ENCODE data around the gene PXYLP1.
"Not testable (repeated sequence)": the region's sequence is repeated elsewhere in the genome, so short reads cannot be mapped to it uniquely, and the experiment has no call there.

The PXYLP1 gene

DNA sequence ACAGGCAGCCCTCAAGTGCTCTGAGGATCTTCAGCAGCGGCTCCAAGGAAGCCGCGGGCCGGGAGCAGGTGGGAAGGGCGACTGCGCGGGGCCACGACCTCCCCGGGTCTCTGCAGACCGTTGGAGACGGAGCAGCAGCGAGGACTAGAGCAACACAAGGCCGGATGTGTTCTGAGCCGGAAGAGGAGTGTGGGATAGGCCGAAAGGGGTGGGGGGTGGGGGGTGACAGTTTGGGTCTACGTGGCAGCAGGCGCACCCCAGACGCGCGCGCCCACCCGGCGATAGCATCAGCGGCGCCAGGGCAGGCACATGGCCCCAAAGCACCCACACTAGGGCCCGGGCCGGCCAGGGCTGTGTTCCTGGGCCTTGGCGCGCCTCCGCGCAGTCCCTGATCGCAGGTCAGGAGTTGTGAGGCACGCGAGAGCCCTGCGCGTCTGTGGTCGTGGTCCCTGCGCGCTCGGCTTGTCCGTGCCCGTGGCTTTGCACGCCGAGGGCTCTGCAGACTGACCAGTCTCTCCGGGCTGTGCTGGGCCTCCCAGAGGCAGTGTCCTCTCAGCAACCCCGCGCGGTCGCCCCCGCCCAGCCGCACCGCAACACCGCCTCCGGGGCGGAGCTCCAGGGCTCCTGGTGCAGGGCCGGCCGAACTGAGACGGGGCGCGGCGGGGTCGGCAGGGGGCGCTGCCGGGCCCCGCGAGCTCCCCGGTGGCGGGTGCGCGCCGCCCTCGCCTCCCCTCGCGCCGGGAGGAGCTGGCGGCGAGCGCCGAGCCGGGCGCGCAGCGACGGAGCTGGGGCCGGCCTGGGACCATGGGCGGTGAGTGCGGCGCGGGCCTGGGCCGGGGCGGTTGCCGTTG lies at the start of gene PXYLP1:
PXYLP1 (plus strand) TSS at position 725 of the 851 bp plus-strand sequence. CDS start 28,351 bp downstream, outside the sequence.
- peak; percentile 77 to 91 (median 77) for DNase-seq (ENCODE audit: low read depth in 3 of 3)

- DNase-seq (ENCODE audit: low read depth in 3 of 3): no peak
Measured at GRCh38 chr3:141183606-141184005, 48.0 kb upstream of the PXYLP1 start.

- no peak for DNase-seq (ENCODE audit: low read depth in 3 of 3)
Measured at GRCh38 chr3:141184430-141184829, 47.2 kb upstream of the PXYLP1 start.

- DNase-seq (ENCODE audit: low read depth in 3 of 3): no peak
Measured at GRCh38 chr3:141191097-141191749, 40.4 kb upstream of the PXYLP1 start.

- peak; percentile 94 to 98 (median 98) for DNase-seq (ENCODE audit: low read depth in 3 of 3)
Measured at GRCh38 chr3:141192345-141192744, 39.3 kb upstream of the PXYLP1 start.

DNA sequence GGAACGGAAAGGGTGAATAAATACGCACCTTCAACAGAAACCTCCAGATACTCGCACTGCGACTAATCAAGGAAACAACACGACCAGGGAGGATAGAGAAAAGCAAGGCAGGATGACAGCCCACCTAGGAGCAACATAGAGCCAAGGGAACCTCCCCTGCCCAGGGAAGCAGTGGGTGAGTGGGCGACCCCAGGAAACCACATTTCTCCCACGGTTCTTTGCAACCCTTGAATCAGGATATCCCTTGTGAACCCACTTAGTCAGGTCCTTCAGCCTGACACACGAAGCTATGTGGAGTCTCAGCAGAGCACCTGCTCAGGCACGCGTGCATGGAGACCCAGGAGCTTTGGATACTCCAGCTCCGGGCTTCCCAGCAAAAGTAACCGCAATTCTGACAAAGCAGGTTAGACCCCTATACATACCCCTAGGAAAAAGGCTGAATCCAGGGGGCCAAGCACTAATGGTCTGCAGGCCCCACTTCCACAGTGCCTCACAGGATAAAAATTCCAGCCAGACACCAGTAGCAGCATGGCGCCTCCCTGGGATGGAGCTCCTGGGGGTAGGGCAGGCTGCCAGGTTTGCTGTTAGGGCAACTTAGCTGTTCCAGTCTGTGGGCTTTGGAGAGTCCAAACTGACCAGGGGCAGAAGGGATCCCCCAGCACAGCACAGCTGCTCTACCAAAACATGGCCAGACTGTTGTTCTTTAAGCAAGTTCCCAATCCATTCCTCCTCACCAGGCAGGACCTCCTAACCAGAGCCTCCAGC lies 38.4 kb upstream of the PXYLP1 start:
- DNase-seq (ENCODE audit: low read depth in 3 of 3): no peak

GRCh38 chr3:141201122-141201521 lies 30.5 kb upstream of the PXYLP1 start:
- DNase-seq (ENCODE audit: low read depth in 3 of 3): no peak

DNA sequence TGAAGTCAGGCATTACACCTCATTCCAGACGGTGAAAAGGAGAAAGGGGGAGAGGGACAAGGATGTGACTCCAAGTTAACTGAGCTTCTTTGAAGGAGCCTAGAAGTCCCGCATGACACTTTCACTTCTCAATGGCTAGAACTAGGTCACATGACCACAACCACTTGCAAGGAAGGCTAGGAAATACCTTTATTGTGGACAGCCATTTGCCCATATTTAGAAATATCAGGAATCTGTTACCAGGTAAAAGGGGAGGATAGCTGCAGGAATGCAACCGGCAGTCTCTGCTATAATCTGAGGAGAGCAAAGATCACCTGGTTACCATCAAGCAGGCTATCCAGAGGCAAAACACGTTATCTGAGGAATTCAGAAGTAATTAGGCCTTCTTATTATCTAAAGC lies 28.9 kb upstream of the PXYLP1 start:
- DNase-seq (ENCODE audit: low read depth in 3 of 3): no peak

GRCh38 chr3:141203866-141204265 lies 27.8 kb upstream of the PXYLP1 start:
- no peak for DNase-seq (ENCODE audit: low read depth in 3 of 3)

GRCh38 chr3:141204343-141204742 lies 27.3 kb upstream of the PXYLP1 start:
- no peak for DNase-seq (ENCODE audit: low read depth in 3 of 3)

GRCh38 chr3:141211306-141211705 lies 20.3 kb upstream of the PXYLP1 start:
- not testable (repeated sequence) for DNase-seq (ENCODE audit: low read depth in 3 of 3)

- no peak for DNase-seq (ENCODE audit: low read depth in 3 of 3)
Measured at GRCh38 chr3:141212101-141212500, 19.5 kb upstream of the PXYLP1 start.

GRCh38 chr3:141212555-141212954 lies 19.1 kb upstream of the PXYLP1 start:
- DNase-seq (ENCODE audit: low read depth in 3 of 3): no peak

DNA sequence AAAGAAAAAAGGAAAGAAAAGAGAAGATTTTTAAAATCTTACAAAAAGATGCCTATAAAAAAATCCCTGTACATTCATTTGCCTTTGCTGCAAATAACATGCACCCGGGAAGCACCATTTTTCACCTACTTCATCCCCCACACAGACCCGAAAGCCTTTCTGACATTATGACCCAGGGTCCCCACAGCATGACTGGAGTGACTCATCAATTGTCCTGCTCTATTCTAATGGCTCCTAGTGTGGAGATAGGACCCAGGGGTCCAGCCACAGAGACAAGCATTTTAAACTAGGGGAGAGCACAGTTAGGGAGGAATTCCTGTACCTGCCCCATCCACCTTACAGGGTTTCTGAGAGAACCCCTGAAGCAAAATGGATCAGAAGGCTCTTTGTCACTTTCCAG lies 14.7 kb upstream of the PXYLP1 start:
- DNase-seq (ENCODE audit: low read depth in 3 of 3): no peak

- no peak for DNase-seq (ENCODE audit: low read depth in 3 of 3)
Measured at GRCh38 chr3:141217389-141217788, 14.2 kb upstream of the PXYLP1 start.

DNA sequence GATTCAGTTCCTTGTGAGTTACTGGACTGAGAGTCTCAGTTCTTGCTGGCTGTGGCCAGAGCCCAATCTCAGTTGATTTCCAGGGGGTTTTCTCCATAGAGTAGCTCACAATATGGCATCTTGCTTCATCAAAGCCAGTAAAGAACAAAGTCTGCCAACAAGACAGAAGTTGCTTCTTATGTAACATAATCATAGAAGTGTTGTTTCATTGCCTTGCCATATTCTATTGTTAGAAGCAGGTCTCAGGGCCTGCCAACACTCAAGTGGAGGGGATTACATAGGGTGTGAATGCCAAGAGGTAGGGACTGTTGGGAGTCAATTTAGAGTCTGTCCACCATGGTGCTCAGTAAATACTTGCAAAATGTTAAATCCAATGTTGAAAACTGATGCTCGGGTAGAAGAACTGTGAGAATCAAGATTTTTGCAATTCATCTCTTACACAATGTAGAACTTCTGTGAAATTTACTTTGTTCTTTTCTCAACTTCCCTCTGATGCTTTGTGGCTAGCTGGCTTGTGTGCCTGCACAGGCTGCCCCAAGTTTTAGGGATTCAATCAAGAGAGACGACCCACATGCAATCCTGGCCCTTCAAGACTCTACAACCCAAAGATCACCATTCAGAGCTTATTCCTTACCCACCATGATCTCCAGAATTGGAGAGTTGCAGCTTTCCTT lies 13.3 kb upstream of the PXYLP1 start:
- DNase-seq (ENCODE audit: low read depth in 3 of 3): no peak

GRCh38 chr3:141218926-141219325 lies 12.7 kb upstream of the PXYLP1 start:
- DNase-seq (ENCODE audit: low read depth in 3 of 3): no peak

DNA sequence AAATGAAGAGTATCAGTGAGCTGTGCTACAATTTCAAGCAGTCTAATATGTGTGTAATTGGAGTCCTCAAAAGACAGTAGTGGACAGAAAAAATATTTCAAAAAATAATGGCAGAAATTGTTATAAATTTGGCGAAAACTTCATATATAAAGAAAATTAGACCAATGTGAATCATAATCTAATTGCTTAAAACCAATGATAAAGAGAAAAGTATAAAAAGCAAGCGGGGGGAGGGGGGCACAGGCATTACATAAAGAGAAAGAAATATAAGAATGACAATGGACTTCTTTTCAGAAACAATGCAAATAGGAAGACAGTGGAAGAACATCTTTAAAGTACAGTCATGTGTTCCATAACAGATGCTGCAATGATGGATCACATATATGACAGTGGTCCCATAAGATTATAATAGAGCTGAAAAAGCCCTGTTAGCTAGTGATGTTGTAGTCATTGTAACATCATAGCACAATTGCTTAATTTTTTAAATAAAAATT lies 7.9 kb upstream of the PXYLP1 start:
- DNase-seq (ENCODE audit: low read depth in 3 of 3): no peak

DNA sequence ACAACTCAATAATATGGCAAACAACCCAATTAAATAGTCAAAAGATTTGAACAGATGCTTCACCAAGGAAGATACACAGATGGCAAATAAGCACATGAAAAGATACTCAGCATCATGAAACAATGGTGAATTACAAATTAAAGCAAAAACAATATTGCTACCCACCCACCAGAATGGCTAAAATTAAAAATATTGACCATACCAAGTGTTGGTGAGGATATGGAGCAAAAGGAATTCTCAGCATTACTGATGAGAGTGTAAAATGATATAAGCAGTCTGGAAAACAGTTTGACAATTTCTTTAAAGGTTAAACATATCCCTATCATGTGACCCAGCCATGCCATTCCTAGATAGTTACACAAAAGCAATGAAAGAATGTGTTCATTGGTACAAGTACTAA lies 5.7 kb upstream of the PXYLP1 start:
- DNase-seq (ENCODE audit: low read depth in 3 of 3): no peak

- DNase-seq (ENCODE audit: low read depth in 3 of 3): no peak
Measured at GRCh38 chr3:141227216-141227615, 4.4 kb upstream of the PXYLP1 start.

DNA sequence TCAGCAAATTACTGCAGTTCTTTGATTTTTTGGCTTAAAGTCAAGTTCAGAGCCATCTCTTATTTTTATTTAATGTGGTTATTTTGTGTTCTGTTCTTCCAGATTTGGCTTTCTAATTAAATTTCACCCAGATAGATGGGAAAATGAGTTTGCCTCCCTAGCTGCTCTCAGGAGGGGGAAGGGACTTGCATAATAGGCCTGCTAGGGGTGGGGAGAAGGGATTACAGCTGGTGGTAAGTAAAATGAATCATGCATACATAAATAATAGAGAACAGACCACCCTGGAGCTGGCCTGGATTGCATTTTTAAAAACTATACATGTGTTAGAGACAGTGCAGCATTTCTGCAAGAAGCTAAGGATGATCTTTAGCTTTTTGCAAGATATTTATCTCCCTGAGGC lies 3.9 kb upstream of the PXYLP1 start:
- no peak for DNase-seq (ENCODE audit: low read depth in 3 of 3)

- DNase-seq (ENCODE audit: low read depth in 3 of 3): no peak
Measured at GRCh38 chr3:141228395-141228794, 3.2 kb upstream of the PXYLP1 start.

Measured in stimulated activated CD4-positive, alpha-beta T cell treated with anti-CD3 and anti-CD28 coated beads, TNF-alpha, amount 100 ng/mL, for 24 hours (primary cell).